K562 (cell line): ENCODE data around the gene SFPQ. TPM values are rescaled to one million over a fixed set of nuclear protein-coding genes. Genes with fewer than 3 reads are reported as not detected.
A peak's percentile ranks its signal among the peaks of the same experiment; 100 is the strongest.

ENCODE experiments used
- FOSL1 ChIP-seq: fragments of 200-800 bp; sonication (Bioruptor generic); conservative IDR thresholded peaks from 2 replicates; pipeline ENCODE4 v1.6.1; 2016; ENCODE audit warnings: missing genetic modification characterization, missing compliant biosample characterization
- GABPB1 ChIP-seq: sonication (generic); formaldehyde crosslinking; IDR thresholded peaks from 2 replicates; pipeline ENCODE4 v1.8.0; 2022; ENCODE audit warnings: mild to moderate bottlenecking, missing genetic modification reagents
- KHSRP ChIP-seq: fragments of 450-650 bp; IDR thresholded peaks from 2 replicates; pipeline ENCODE4 v1.6.1; 2017
- MEIS2 ChIP-seq: fragments of 450-650 bp; IDR thresholded peaks from 2 replicates; pipeline ENCODE4 v1.6.1; 2014; ENCODE audit warnings: mild to moderate bottlenecking; ENCODE audit not compliant: partially characterized antibody
- MTA2 ChIP-seq: fragments of 450-650 bp; IDR thresholded peaks from 2 replicates; pipeline ENCODE4 v1.6.1; 2016; ENCODE audit warnings: low read depth
- NFE2L1 ChIP-seq: fragments of 450-650 bp; IDR thresholded peaks from 2 replicates; pipeline ENCODE4 v1.6.1; 2016; ENCODE audit warnings: missing genetic modification characterization, low read depth, mild to moderate bottlenecking, missing compliant biosample characterization, moderate library complexity, borderline replicate concordance
- POLR2AphosphoS5 ChIP-seq: IDR thresholded peaks from 2 replicates; pipeline ENCODE4 v1.6.1; 2011; ENCODE audit warnings: mild to moderate bottlenecking, low read depth, low read length, moderate library complexity; ENCODE audit not compliant: control insufficient read depth, insufficient read depth
- RAD21 ChIP-seq, 2 experiments: fragments of 250-450 bp in 1 of 2; fragments of 450-650 bp in 1 of 2; sonication (Bioruptor Pico) in 1 of 2; formaldehyde crosslinking in 1 of 2; IDR thresholded peaks in 1 of 2; conservative IDR thresholded peaks in 1 of 2; 2 replicates each; pipeline versions ENCODE4 v1.4.0 to v1.8.0; 2020 to 2022; ENCODE audit warnings: mild to moderate bottlenecking in 2 of 2, moderate library complexity in 1 of 2
- RBBP5 ChIP-seq: fragments of 200-600 bp; sonication (generic); IDR thresholded peaks from 2 replicates; pipeline ENCODE4 v1.6.1; 2012; ENCODE audit warnings: borderline replicate concordance, mild to moderate bottlenecking, low read length, control low read depth, inconsistent platforms; ENCODE audit not compliant: insufficient read depth, poor library complexity, severe bottlenecking
- SMAD1 ChIP-seq: fragments of 150-350 bp; IDR thresholded peaks from 2 replicates; pipeline ENCODE4 v1.6.1; 2014; ENCODE audit warnings: low read length, low read depth; ENCODE audit not compliant: partially characterized antibody
- SMAD3 ChIP-seq: fragments of 450-650 bp; formaldehyde crosslinking; conservative IDR thresholded peaks from 2 replicates; pipeline ENCODE4 v1.4.0; 2020; ENCODE audit warnings: mild to moderate bottlenecking
- SNIP1 ChIP-seq: fragments of 450-650 bp; IDR thresholded peaks from 2 replicates; pipeline ENCODE4 v1.7.1; 2017; ENCODE audit warnings: low read depth, mild to moderate bottlenecking
- XRCC4 ChIP-seq: IDR thresholded peaks from one replicate; pipeline ENCODE4 v1.6.1; 2011; ENCODE audit not compliant: insufficient read depth, insufficient read length; ENCODE audit errors: extremely low read depth
- ZNF124 ChIP-seq: sonication (generic); formaldehyde crosslinking; IDR thresholded peaks from 2 replicates; pipeline ENCODE4 v1.8.1; 2022; ENCODE audit warnings: missing genetic modification reagents
- ZNF232 ChIP-seq: sonication (generic); formaldehyde crosslinking; IDR thresholded peaks from 2 replicates; pipeline ENCODE4 v1.8.0; 2022; ENCODE audit warnings: mild to moderate bottlenecking, missing genetic modification reagents
- ZNF408 ChIP-seq: fragments of 250-450 bp; sonication (Bioruptor Pico); IDR thresholded peaks from 2 replicates; pipeline ENCODE4 v1.4.0; 2020; ENCODE audit warnings: low read depth, mild to moderate bottlenecking, moderate library complexity
- polyA plus RNA-seq, 8 experiments: library from polyadenylated mRNA; depleted of rRNA in 4 of 8; stranded (reverse) in 5 of 8; unstranded in 3 of 8; fragments of >200 nt; fragmentation: Nextera tagmentation in 2 of 8; fragmentation: Illumina TruSeq in 1 of 8; extraction: Ambion mirVana in 2 of 8; extraction: Trizol in 1 of 8; gene quantifications; 2 replicates each; pipeline versions ENCODE4 v1.2.1 to v1.2.3, GENCODE V29; 2011 to 2014; ENCODE audit warnings: inconsistent platforms in 1 of 8, missing spikeins in 1 of 8
- total RNA-seq, 7 experiments: library from RNA; depleted of rRNA in 6 of 7; stranded (reverse); fragments of >200 nt in 6 of 7; fragmentation: Illumina TruSeq in 2 of 7; extraction: Trizol in 2 of 7; gene quantifications; 2 replicates each; pipeline versions ENCODE4 v1.2.1 to v1.2.3, GENCODE V29; 2011 to 2021; ENCODE audit warnings: low replicate concordance in 1 of 7
- TF ChIP-seq, protein P1 (sequence below): fragments of 250-450 bp; sonication (Bioruptor Pico); IDR thresholded peaks from 2 replicates; pipeline ENCODE4 v1.5.0; 2021; ENCODE audit warnings: mild to moderate bottlenecking, borderline replicate concordance
- TF ChIP-seq, protein P2 (sequence below): fragments of 200-800 bp; sonication (Bioruptor generic); IDR thresholded peaks from 2 replicates; pipeline ENCODE4 v1.6.1; 2017; ENCODE audit warnings: missing genetic modification characterization, missing compliant biosample characterization
- TF ChIP-seq, protein P3 (sequence below): conservative IDR thresholded peaks from 2 replicates; pipeline ENCODE4 v1.6.1; 2011; ENCODE audit warnings: low read depth, mild to moderate bottlenecking, low read length; ENCODE audit not compliant: control insufficient read depth
- TF ChIP-seq, protein P4 (sequence below), 3 experiments: IDR thresholded peaks in 2 of 3; conservative IDR thresholded peaks in 1 of 3; 2 replicates each; pipeline ENCODE4 v1.5.1; 2011 to 2012; ENCODE audit warnings: low read length in 3 of 3, mild to moderate bottlenecking in 3 of 3, control low read depth in 2 of 3, improper control_type of control experiment in 1 of 3, inconsistent platforms in 1 of 3, low read depth in 1 of 3, mixed read lengths in 1 of 3, moderate library complexity in 1 of 3; ENCODE audit not compliant: insufficient read depth in 2 of 3

Gene SFPQ
- total and polyA plus RNA-seq, 9 of the 15 experiments (the other 6 are each of a cell fraction or from before 2014, with no cell fraction given) = 69.7 to 562 (median 399) TPM

DNA sequence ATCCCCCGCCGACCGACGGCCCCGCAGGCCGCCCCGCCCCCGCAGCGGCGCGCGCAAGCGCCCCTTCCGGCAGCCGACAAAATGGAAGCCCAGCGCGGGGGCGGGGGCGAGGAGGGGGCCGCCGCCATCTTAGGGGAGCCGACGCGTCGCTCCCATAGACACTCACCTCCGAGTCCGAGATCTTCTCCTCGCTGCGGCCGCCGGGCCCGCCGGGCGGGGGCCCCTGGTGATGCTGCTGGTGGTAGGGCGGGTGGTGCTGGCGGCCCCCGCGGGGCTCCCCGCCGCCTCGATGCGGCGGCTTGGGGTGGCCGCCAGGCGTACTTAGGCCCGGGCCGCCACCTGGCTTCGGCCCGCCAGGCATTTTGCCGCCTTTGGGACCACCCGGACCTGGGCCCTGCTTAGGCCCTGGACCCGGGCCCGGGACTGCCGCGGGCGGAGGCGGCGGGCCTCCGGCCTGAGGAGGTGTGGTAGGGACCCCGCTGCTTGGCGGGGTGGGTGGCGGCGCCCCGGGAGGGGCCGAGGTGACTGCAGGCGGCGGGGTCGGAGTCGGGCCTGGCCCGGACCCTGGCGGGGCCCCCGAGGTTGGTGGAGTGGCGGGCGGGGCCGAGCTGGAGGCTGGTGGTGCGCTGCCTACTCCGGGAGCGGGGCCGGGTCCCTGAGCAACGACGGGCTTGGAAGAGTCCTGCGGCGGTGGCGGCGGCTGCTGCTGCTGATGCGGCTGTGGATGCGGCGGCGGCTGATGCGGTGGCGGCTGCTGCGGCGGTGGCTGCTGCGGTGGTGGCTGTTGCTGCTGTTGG lies 691 bp downstream of the SFPQ start (continued):
- TF ChIP-seq, protein P1, sequence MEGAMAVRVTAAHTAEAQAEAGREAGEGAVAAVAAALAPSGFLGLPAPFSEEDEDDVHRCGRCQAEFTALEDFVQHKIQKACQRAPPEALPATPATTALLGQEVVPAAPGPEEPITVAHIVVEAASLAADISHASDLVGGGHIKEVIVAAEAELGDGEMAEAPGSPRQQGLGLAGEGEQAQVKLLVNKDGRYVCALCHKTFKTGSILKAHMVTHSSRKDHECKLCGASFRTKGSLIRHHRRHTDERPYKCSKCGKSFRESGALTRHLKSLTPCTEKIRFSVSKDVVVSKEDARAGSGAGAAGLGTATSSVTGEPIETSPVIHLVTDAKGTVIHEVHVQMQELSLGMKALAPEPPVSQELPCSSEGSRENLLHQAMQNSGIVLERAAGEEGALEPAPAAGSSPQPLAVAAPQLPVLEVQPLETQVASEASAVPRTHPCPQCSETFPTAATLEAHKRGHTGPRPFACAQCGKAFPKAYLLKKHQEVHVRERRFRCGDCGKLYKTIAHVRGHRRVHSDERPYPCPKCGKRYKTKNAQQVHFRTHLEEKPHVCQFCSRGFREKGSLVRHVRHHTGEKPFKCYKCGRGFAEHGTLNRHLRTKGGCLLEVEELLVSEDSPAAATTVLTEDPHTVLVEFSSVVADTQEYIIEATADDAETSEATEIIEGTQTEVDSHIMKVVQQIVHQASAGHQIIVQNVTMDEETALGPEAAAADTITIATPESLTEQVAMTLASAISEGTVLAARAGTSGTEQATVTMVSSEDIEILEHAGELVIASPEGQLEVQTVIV (CRISPR knock-in tag) = no peak
- TF ChIP-seq RBBP5 (peak; percentile 84), RAD21 (CRISPR knock-in tag; conservative IDR thresholded peaks at IDR 0.05 in 1 of 2, IDR thresholded peaks at IDR 0.05 in 1 of 2) (peak in 1 of 2 experiments; percentile 9; a peak in 1 of 4 replicates), KHSRP (no peak), MTA2 (no peak), GABPB1 (CRISPR knock-in tag) (no peak), SMAD1 (no peak), SMAD3 (CRISPR knock-in tag) (no peak), MEIS2 (peak; percentile 36), FOSL1 (tag) (0 out of 2 replicates have a peak, but pooled peaks have one; percentile 27), POLR2AphosphoS5 (peak; percentile 55; the same call in 1 of the 2 replicates), ZNF124 (CRISPR knock-in tag) (no peak), ZNF408 (no peak), SNIP1 (no peak), ZNF232 (CRISPR knock-in tag) (no peak), XRCC4 (no peak), NFE2L1 (tag) (no peak)
- TF ChIP-seq, protein P2, sequence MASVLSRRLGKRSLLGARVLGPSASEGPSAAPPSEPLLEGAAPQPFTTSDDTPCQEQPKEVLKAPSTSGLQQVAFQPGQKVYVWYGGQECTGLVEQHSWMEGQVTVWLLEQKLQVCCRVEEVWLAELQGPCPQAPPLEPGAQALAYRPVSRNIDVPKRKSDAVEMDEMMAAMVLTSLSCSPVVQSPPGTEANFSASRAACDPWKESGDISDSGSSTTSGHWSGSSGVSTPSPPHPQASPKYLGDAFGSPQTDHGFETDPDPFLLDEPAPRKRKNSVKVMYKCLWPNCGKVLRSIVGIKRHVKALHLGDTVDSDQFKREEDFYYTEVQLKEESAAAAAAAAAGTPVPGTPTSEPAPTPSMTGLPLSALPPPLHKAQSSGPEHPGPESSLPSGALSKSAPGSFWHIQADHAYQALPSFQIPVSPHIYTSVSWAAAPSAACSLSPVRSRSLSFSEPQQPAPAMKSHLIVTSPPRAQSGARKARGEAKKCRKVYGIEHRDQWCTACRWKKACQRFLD (CRISPR knock-in tag) = no peak
- TF ChIP-seq, protein P3, sequence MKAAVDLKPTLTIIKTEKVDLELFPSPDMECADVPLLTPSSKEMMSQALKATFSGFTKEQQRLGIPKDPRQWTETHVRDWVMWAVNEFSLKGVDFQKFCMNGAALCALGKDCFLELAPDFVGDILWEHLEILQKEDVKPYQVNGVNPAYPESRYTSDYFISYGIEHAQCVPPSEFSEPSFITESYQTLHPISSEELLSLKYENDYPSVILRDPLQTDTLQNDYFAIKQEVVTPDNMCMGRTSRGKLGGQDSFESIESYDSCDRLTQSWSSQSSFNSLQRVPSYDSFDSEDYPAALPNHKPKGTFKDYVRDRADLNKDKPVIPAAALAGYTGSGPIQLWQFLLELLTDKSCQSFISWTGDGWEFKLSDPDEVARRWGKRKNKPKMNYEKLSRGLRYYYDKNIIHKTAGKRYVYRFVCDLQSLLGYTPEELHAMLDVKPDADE = no peak; the same call in none of the 2 replicates
- TF ChIP-seq, protein P4, sequence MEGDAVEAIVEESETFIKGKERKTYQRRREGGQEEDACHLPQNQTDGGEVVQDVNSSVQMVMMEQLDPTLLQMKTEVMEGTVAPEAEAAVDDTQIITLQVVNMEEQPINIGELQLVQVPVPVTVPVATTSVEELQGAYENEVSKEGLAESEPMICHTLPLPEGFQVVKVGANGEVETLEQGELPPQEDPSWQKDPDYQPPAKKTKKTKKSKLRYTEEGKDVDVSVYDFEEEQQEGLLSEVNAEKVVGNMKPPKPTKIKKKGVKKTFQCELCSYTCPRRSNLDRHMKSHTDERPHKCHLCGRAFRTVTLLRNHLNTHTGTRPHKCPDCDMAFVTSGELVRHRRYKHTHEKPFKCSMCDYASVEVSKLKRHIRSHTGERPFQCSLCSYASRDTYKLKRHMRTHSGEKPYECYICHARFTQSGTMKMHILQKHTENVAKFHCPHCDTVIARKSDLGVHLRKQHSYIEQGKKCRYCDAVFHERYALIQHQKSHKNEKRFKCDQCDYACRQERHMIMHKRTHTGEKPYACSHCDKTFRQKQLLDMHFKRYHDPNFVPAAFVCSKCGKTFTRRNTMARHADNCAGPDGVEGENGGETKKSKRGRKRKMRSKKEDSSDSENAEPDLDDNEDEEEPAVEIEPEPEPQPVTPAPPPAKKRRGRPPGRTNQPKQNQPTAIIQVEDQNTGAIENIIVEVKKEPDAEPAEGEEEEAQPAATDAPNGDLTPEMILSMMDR (IDR thresholded peaks at IDR 0.05 in 2 of 3, conservative IDR thresholded peaks at IDR 0.05 in 1 of 3; ENCODE audit: insufficient read depth in 2 of 3, low read depth in 1 of 3, low read length in 3 of 3) = peak in 2 of 3 experiments; percentile 21 to 38; a peak in 3 of 6 replicates
